Measurements from ENCODE around the gene ZNF195. TPM values are rescaled to one million over a fixed set of nuclear protein-coding genes. Genes with fewer than 3 reads are reported as not detected.
"Not testable (repeated sequence)": the region's sequence is repeated elsewhere in the genome, so short reads cannot be mapped to it uniquely, and the experiment has no call there.

The ZNF195 gene
- total RNA-seq, 2 donors from 2014 or later = 24.1 to 37.9 TPM

GRCh38 chr11:3346587-3346986 lies 32.4 kb downstream of the ZNF195 start:
- H3K27ac Mint-ChIP-seq = no peak overlapping the region

DNA sequence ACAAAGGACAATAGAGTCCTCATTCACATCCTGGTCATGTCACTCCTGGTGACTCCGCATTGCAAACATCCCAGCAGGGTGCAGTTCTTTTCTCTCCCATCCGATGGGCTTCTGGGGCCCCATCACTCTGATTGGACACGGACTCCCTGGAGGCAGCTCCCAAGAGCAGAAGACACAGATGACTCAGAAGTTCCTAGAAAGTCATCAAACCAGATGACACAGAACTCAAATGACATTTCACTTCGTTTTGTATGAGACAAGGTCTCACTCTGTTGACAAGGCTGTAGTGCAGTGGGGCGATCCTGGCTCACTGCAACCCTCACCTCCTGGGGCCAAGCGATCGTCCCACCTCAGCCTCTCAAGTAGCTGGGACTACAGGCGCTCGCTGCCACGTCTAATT lies 33.2 kb downstream of the ZNF195 start:
- ATAC-seq (replicated peaks) = peak; percentile 49
- Mint-ChIP-seq H3K36me3 (ENCODE audit: low read depth) (peaks cover 5% of the 10 kb centered on the region), H3K27me3 (peaks cover 9% of the 10 kb centered on the region), H3K4me1 (no peaks in the 10 kb centered on the region), H3K4me3 (no peak overlapping the region), H3K9me3 (peaks cover 5% of the 10 kb centered on the region), H3K27ac (no peak overlapping the region)

More at GRCh38 chr11:3346587-3346986, 32.4 kb downstream of the ZNF195 start:
- Mint-ChIP-seq H3K36me3 (ENCODE audit: low read depth) (peaks cover 5% of the 10 kb centered on the region), H3K4me3 (no peak overlapping the region), H3K4me1 (no peaks in the 10 kb centered on the region), H3K27me3 (peaks cover 4% of the 10 kb centered on the region), H3K9me3 (peaks cover 5% of the 10 kb centered on the region)
- no peak for ATAC-seq (replicated peaks)

DNA sequence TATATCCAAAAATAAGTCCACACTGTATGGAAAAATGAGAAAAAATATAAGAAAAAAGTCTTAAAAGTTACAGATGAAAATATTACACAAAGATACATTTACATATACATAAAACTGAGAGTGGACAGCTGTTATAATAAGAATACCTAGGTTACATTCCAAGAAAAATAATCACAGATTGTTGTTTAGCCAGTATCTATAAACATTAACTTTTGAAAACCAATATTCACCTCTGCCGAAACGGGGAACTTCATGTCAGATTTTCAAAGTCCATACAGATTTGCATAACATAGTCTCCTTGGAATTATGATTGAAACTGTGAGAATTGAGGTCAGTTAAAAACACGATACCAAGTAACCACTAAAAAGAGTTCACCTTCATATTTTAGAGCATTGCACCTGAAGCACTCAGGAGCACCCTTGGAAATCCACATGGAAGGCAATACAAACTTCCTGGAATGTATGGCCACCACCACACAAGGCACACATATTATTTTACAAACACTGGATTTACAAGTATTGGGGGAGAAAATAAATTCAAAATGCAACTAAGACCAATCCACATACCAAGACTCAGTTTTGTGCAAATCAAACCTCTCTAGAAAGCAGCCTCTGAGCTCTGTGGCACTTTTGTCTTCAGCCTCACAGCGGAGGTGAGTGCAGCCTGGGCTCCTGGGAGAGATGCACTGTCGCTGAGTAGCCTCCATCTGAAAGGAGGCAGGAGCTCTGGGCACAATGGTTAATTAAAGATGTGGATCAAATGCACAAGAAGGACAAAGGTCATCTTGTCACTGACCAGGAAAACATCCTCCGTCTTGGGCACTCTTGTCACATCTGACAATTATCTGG lies 34.4 kb downstream of the ZNF195 start:
- H3K9me3 Mint-ChIP-seq = peaks cover 5% of the 10 kb centered on the region
- no peak for ATAC-seq (replicated peaks)
- peaks cover 5% of the 10 kb centered on the region for H3K36me3 Mint-ChIP-seq (ENCODE audit: low read depth)
- H3K4me1 Mint-ChIP-seq = no peaks in the 10 kb centered on the region
- no peak overlapping the region for H3K4me3 Mint-ChIP-seq
- H3K27ac Mint-ChIP-seq = no peak overlapping the region
- H3K27me3 Mint-ChIP-seq = peaks cover 14% of the 10 kb centered on the region

DNA sequence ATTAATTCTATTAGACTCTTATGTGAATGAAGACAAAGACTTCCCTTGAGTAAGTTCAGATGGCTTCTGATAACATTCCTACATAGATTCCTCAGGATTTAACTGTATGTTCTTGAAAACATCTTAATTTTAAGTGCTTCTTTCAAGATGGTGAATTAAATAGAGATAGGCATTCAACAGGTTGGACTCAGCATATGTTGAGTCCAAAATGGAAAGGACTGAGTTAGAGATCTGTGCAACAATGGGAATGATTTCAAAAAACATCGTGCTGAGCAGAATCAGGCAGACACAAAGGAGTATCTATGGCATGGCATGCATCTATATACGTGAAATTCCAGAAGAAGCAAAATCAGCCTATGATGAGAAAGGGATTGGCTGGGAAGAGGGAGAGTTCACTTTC lies 36.2 kb downstream of the ZNF195 start:
- H3K9me3 Mint-ChIP-seq = peaks cover 5% of the 10 kb centered on the region
- no peaks in the 10 kb centered on the region for H3K4me1 Mint-ChIP-seq
- H3K4me3 Mint-ChIP-seq = no peak overlapping the region
- H3K27ac Mint-ChIP-seq = peak overlapping the region; percentile 0
- peaks cover 25% of the 10 kb centered on the region for H3K27me3 Mint-ChIP-seq
- ATAC-seq (replicated peaks) = no peak
- peaks cover 5% of the 10 kb centered on the region for H3K36me3 Mint-ChIP-seq (ENCODE audit: low read depth)

GRCh38 chr11:3341298-3341697 lies 37.6 kb downstream of the ZNF195 start:
- no peak for ATAC-seq (replicated peaks)
- Mint-ChIP-seq H3K9me3 (no peaks in the 10 kb centered on the region), H3K27me3 (peaks cover 25% of the 10 kb centered on the region), H3K36me3 (ENCODE audit: low read depth) (peaks cover 5% of the 10 kb centered on the region), H3K27ac (no peak overlapping the region), H3K4me1 (no peaks in the 10 kb centered on the region), H3K4me3 (no peak overlapping the region)

- Mint-ChIP-seq H3K36me3 (ENCODE audit: low read depth) (no peaks in the 10 kb centered on the region), H3K27me3 (peaks cover 25% of the 10 kb centered on the region), H3K9me3 (no peaks in the 10 kb centered on the region), H3K27ac (no peak overlapping the region), H3K4me1 (no peaks in the 10 kb centered on the region), H3K4me3 (no peak overlapping the region)
- ATAC-seq (replicated peaks) = no peak
Measured at GRCh38 chr11:3340025-3340424, 38.9 kb downstream of the ZNF195 start.

GRCh38 chr11:3339340-3339624 lies 39.7 kb downstream of the ZNF195 start:
- Mint-ChIP-seq H3K4me3 (no peak overlapping the region), H3K27me3 (peaks cover 25% of the 10 kb centered on the region), H3K27ac (no peak overlapping the region), H3K9me3 (no peaks in the 10 kb centered on the region), H3K36me3 (ENCODE audit: low read depth) (no peaks in the 10 kb centered on the region), H3K4me1 (no peaks in the 10 kb centered on the region)
- no peak for ATAC-seq (replicated peaks)

GRCh38 chr11:3338569-3339339 lies 40.2 kb downstream of the ZNF195 start:
- no peak overlapping the region for H3K4me3 Mint-ChIP-seq

DNA sequence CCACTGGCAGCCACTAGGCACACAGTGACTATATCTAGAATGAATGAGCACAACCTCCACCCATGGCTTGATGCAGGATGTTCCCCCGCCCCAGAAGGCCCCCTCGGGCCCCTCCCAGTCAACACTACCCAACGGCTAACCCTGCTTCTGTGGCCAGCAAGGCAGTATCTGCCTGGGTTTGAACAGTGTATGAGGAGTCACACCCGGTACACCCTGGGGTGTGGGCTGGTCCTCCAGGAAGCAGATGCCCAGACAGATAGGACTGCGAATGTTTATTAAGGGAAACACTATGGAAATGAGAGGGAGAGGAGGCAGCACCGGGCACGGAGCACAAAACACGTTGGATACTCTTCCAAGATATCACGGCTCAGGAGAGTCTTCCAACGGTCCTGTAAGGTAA lies 42.5 kb downstream of the ZNF195 start:
- not testable (repeated sequence) for H3K9me3 Mint-ChIP-seq; H3K4me3 Mint-ChIP-seq; ATAC-seq (replicated peaks); H3K36me3 Mint-ChIP-seq (ENCODE audit: low read depth); H3K27ac Mint-ChIP-seq; H3K4me1 Mint-ChIP-seq
- peaks cover 20% of the 10 kb centered on the region for H3K27me3 Mint-ChIP-seq

More at GRCh38 chr11:3338569-3339339, 40.2 kb downstream of the ZNF195 start:
- Mint-ChIP-seq H3K9me3 (no peaks in the 10 kb centered on the region), H3K27ac (no peak overlapping the region), H3K4me1 (no peaks in the 10 kb centered on the region), H3K36me3 (ENCODE audit: low read depth) (no peaks in the 10 kb centered on the region), H3K27me3 (peaks cover 25% of the 10 kb centered on the region)
- ATAC-seq (replicated peaks) = no peak

- not testable (repeated sequence) for H3K9me3 Mint-ChIP-seq; H3K27ac Mint-ChIP-seq; H3K4me3 Mint-ChIP-seq; H3K36me3 Mint-ChIP-seq (ENCODE audit: low read depth); ATAC-seq (replicated peaks); H3K4me1 Mint-ChIP-seq; H3K27me3 Mint-ChIP-seq
Measured at GRCh38 chr11:3333157-3333556, 45.8 kb downstream of the ZNF195 start.

- H3K27ac Mint-ChIP-seq; H3K9me3 Mint-ChIP-seq; H3K4me1 Mint-ChIP-seq; H3K27me3 Mint-ChIP-seq; ATAC-seq (replicated peaks); H3K36me3 Mint-ChIP-seq (ENCODE audit: low read depth); H3K4me3 Mint-ChIP-seq: not testable (repeated sequence)
Measured at GRCh38 chr11:3331078-3331477, 47.9 kb downstream of the ZNF195 start.

DNA sequence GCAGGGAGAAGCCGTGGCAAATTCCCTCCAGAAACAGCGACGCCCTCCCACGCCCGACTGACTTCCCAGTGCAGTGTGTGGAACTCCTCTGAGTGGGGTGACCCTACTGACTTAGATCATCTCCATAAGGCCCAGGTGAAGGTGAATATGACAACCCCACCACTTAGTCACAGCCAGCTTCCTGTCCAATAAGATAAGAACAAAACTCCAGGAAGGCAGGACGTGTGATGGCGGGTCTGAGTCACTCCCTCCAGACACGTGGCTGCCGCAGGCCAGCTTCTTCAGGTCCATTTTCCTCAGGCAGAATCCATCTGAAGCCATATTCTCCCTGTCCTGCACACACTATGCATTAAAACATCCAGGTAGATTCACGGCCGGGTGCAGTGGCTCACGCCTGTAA lies 48.9 kb downstream of the ZNF195 start:
- H3K4me1 Mint-ChIP-seq; H3K27ac Mint-ChIP-seq; H3K27me3 Mint-ChIP-seq; H3K4me3 Mint-ChIP-seq; H3K36me3 Mint-ChIP-seq (ENCODE audit: low read depth); H3K9me3 Mint-ChIP-seq: not testable (repeated sequence)
- peak; percentile 24 for ATAC-seq (replicated peaks)

DNA sequence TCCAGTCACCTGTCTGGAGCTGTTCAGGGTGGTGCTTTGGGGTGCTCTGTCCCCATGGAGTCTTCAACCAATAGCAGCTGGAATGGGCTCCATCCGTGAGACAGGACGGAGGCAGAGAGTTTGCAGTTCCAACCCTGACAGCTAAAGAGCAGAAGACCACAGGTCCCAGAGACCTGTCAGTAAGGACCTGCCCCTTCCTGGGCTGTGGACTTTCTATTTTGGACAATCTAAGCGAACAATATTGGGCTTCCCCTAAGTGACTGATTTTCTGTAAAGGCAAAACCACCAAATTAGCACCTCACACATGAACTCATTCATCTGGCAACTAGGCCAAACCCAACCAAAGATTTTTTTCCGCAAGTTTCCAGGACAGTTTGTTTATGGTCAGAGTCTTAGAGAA lies 50.4 kb downstream of the ZNF195 start:
- not testable (repeated sequence) for H3K36me3 Mint-ChIP-seq (ENCODE audit: low read depth); H3K27me3 Mint-ChIP-seq; H3K27ac Mint-ChIP-seq; H3K4me1 Mint-ChIP-seq; ATAC-seq (replicated peaks); H3K4me3 Mint-ChIP-seq; H3K9me3 Mint-ChIP-seq

DNA sequence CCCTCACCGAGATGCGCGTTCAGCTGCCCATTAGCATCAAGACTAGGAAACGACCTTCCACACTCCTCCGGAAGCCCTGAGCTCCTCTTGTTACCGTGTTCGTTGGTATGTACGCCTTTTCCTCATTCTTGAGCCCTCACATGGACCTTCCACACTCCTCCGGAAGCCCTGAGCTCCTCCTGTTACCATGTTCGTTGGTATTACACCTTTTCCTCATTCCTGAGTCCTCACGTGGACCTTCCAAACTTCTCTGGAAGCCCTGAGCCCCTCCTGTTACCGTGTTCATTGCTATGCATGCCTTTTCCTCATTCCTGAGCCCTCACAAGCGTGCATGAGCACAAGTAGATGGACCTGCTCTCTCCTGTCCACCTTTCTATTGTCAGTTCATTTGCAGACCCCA lies 52.5 kb downstream of the ZNF195 start:
- H3K9me3 Mint-ChIP-seq; H3K36me3 Mint-ChIP-seq (ENCODE audit: low read depth); H3K4me3 Mint-ChIP-seq; H3K27ac Mint-ChIP-seq; H3K27me3 Mint-ChIP-seq; H3K4me1 Mint-ChIP-seq; ATAC-seq (replicated peaks): not testable (repeated sequence)

DNA sequence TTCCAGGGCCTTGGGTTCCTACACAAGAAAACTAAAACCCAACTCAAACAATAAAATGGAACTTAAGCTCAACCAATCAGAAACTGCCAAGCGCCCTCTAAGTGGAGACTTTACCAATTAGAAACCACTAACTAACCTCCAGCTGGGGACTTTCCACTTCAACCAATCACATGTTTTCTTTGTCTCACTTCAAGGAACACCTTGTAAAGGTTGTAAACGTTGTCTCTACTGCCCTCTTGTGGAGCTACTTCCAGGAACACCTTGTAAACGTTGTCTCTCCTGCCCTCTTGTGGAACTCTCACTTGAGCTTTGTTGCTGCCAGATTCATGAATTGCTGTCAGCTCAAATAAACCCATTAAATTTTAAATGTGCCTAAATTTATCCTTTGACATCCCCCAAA lies 54.2 kb downstream of the ZNF195 start:
- not testable (repeated sequence) for H3K9me3 Mint-ChIP-seq; H3K4me3 Mint-ChIP-seq; H3K4me1 Mint-ChIP-seq; H3K27ac Mint-ChIP-seq; H3K27me3 Mint-ChIP-seq; H3K36me3 Mint-ChIP-seq (ENCODE audit: low read depth)
- ATAC-seq (replicated peaks) = peak; percentile 89

Measured in activated T-helper 17 cell treated with anti-CD3 and anti-CD28 coated beads, Interleukin-2, amount 50 U/mL, for 72 hours (primary cell).